Smooth muscle cell of the pulmonary artery (primary cell): ENCODE data around the gene NOL4L. TPM values are rescaled to one million over a fixed set of nuclear protein-coding genes. Genes with fewer than 3 reads are reported as not detected.

Experiments
- total RNA-seq: library from RNA; depleted of rRNA; stranded (reverse); fragments of >200 nt; gene quantifications from 2 replicates; pipeline ENCODE4 v1.2.3, GENCODE V29; 2014

NOL4L gene
- 3.4 and 5.5 TPM in 2 replicates for total RNA-seq

DNA sequence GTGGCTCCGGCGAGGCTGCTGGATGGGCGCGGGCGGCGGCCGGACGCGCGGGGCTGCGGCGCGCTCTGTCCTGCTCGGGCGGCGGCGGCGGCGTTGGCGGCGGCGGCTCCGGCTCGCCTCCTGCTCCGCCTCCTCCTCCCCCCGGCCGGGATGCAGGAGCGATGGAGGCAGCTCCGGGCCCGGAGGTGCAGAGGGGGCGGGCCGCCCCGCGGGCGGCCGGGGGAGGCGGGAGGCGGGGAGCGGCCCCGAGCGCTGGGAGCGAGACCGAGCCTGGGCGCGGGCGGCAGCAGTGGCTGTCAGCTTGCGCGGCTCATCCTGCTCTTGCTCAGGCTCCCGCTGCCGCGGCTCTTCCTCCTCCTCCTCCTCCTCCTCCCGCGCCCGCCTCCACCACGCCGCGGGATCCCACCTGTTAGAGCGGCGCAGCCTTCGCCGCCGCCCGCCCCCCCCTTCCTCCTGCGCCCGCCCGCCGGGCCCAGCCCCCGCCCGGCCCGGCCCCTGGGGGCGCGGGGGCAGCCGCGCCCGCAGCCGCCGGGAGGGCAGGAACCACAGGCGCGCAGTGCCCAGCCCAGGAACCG is at the start of gene NOL4L:
NOL4L (minus strand) TSS at position 323 of the 575 bp plus-strand sequence. CDS start 443 bp downstream, outside the sequence.

Other genes starting within 250 kb of the NOL4L start
- 44.0 and 44.9 TPM in 2 replicates for gene ASXL1, start 227.0 kb downstream of the NOL4L start, total RNA-seq
- under 0.01 and 0.07 TPM in 2 replicates for gene C20orf203, start 88.6 kb upstream of the NOL4L start, total RNA-seq
- 28.7 and 31.0 TPM in 2 replicates for gene COMMD7, start 158.1 kb upstream of the NOL4L start, total RNA-seq
- 1.7 and 2.2 TPM in 2 replicates for gene DNMT3B, start 177.1 kb upstream of the NOL4L start, total RNA-seq
- gene MAPRE1, start 234.6 kb upstream of the NOL4L start, total RNA-seq = 74.8 and 79.7 TPM in 2 replicates